HG02588 (cell line): ENCODE measurements around the gene CLPSL2.

Source experiments
- ATAC-seq: cut with Tn5 transposase; IDR thresholded peaks from one replicate; pipeline ENCODE4 v1.9.1; 2021; ENCODE audit warnings: mild to moderate bottlenecking, moderate library complexity; ENCODE audit not compliant: unreplicated experiment

Gene CLPSL2

DNA sequence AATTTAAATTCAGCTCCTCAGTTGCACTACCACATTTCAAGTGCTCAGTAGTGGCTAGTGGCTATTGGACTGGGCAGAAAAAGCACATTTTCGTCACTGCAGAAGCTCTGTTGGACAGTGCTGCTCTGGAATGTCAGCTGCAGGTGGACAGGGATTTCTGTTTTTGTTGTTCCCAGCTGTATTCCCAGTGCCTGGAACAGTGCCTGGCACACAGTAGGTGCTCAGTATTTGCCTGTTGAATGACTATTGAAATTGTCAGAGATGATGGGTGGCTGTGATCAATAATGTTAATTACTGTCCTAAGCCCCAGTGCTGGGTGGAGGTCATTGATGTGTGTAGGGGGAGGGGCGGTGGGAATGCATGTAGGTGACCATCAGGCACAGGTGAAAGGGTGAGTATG, 9.9 kb downstream of the CLPSL2 start:
- ATAC-seq: no peak

DNA sequence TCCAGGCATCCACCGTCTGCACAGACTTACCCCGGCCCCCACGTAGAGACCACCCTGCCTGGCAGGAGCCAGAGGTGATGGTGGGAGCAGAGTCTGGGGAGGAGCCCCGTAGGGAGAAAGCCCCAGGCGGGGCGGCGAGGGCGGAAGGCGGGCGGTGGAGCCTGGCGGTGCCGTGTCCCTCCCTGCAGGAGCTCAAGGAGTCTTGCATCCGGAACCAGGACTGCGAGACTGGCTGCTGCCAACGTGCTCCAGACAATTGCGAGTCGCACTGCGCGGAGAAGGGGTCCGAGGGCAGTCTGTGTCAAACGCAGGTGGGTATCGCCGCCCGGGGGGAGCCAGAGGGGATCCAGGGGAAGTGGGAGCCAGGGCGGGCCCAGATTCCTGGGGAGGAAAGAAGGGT, 10.4 kb downstream of the CLPSL2 start:
- ATAC-seq: no peak

DNA sequence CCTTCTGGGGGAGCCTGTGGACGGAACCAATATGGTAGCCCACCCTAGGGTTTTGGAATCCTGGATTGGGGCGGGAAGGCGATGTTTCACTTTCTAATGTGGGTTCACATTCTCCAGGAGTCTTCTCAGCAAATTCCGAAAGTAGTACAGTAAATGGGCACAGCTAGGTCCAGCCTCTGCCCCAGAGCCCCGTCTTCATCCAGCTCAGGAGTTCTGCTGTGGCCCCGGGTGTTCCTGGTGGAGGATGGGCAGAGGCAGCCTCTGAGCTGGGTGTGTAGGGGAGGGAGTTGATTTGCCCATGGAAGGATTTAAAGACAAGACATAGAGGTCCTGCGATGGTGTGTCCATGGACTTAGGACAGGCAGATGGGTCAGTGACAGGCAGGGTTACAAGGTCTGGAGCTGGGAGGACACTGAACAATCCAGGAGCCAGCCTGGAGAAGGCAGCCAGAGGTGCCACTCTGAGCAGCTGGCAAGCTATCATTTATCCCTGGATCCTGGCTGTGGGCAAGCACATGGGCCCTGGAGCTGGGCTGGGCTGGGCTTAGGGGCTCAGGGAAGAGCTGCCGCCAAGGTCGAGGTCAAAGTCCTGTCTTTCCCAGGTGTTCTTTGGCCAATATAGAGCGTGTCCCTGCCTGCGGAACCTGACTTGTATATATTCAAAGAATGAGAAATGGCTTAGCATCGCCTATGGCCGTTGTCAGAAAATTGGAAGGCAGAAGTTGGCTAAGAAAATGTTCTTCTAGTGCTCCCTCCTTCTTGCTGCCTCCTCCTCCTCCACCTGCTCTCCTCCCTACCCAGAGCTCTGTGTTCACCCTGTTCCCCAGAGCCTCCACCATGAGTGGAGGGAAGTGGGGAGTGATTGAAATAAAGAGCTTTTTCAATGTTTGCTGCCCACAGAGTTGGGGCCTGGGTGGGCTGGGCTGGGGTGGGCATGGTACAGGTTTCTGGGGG, 11.1 kb downstream of the CLPSL2 start:
- no peak for ATAC-seq

DNA sequence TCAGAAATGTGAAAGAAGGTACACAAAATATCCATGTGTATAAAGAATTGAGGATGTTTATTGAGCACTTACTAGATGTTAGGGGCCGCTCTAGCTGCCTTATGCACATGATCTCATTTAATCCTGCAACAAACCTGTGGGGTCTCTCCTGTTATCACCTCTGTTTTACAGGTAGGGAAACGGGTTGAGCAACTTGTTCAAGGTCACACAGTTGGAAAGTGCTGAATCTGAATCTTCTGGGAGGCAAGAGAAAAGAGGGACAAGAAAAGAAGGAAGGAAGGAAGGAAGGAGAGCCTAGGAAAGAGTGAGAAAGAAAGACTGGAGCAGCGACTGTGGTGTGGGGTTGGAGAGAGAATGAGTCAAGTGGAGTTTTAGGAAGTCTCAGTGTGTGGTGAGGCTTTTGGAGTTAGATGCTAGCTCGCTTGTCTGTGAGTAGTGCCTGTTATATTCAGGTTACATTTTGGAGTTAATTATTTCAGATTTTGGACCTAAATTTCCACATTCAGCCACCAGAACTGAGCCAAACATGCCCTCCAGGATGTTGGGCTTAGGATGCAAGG, 12.1 kb downstream of the CLPSL2 start:
- ATAC-seq: no peak

DNA sequence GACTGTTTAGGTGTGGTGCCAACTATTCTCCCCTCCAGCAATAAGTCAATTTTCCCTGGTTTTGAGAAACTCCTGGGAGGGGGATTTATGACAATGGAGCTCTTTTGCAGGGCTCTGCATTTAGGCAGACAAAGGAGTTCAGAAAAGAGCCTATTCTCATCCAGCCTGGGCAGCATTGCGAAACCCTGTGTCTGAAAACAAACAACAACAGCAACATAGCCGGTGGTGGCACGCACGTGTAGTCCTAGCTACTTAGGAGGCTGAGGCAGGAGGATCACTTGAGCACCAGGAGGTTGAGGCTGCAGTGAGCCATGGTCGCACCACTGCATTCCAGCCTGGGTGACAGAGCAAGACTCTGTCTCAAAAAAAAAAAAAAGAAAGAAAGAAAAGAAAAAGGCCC, 14.3 kb downstream of the CLPSL2 start:
- no peak for ATAC-seq

DNA sequence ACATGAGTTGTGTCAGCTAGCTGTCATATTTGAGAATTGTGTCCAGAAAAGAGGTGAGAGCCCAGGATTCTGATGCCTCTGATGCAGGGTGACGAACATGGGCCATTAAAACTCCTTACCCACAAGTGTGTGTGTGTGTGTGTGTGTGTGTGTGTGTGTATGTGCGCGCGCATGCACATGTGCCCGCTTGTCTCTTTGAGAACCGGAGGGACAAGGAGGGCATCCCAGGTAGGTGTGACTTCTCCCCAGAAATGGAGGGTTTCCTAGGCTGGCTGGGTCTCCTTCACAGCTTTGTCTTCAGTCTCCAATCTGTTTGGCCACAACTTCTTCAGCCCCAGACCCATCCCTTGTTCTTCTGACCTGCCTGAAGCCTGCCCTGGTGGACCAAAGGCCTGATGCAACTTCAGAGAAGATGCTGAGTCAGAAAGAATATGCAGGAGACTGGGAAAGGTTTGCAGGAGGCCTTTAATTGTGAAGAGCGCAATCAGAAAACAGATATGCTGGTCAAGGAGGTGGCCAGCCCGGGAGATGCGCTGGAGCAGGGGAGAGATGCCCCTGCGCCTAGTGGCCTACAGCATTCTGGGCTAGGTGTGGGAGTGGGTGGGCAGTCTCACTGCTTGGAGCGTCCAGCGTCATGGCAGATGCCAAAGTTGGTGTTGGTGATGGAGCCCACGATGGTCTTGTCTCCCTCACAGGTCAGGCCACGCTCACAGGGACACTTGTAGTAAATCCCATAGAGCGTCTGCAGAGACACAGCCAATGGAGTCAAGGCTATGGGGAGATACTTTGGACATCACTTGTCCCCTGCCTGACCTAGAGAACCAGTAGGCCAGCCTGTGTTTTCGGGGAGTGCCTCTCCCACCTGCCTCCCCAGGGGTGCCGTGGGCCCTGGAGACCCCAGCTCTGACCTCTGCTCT, 18.4 kb downstream of the CLPSL2 start:
- no peak for ATAC-seq

DNA sequence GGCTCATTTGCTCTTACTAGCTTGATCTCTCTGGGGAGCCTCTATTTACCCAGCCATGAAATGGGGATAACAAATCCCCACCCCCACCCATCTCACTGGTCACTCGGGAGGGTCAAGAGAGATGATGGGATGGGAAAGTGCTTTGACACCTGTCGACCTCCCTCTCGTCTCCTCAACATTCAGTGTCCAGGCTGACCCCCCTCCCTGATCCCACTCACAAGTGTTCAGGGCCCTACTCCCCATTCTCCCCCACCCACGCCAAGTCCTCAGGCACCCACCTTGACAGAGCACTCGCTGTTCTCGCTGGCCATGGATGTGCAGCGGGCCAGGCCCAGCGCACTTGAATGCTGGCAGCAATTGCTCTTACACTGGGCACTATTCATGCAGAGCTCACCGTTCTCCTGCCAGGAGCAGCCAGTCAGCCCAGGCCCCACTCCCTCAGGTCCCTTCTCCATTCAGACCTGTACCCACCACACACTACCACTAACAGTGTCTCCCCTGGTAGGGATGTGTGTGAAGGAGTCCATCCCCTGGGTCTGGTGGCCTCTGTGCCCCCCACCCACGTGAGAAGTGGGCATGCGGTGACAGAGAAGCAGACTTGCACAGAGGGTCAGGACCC, 19.2 kb downstream of the CLPSL2 start:
- no peak for ATAC-seq

DNA sequence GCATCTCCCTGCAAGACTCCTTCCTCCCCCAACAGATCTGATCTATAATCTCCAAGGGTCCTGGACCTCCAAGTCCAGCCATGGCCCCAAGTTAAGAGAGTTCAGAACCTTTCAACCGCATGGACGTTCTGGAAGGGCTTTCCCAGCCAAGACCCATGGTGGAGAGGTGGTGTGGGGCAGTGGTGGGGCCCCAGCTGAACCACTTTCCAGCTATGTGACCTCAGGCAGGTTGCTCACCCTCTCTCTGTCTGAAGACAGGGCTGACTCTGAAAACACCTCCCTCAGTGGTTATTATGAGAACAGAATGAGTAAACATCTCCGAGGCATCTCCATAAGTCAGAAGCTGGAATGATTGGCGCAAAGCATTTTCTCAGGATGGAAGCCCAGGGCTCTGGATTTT, 19.8 kb downstream of the CLPSL2 start:
- ATAC-seq: no peak

DNA sequence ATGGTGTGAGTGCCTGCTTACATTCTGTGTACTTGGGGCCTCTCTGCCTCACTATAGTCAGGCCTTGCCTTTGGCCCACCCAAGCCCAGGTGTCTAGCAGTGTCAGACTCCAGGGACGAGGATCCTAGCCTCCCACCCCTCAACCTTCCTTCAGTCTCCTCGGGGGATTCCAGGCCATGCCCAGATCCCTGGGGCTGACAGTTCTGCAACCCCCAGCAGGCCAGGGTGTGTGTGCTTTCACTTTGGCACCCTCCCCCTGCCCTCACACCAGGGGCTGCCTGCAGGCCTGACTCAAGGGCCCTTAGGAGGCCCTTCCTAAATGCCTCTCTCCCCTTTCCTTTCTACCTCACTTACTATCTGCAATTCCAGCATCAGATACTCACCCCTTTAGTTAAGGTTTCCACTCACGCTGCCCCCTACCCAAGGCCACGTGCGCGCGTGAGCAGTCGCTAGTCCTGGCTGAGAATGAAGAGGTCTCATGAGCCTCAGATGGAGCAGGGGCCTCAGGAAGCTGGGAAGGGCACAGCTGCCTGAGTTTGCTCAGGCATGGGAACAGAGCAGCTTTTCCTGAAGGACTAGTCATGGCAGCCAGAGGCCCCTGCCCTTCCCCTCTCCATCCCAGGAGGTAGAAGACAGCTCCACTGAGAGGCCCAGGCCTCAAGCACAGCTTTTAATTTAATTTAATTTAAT, 21.6 kb downstream of the CLPSL2 start:
- no peak for ATAC-seq

DNA sequence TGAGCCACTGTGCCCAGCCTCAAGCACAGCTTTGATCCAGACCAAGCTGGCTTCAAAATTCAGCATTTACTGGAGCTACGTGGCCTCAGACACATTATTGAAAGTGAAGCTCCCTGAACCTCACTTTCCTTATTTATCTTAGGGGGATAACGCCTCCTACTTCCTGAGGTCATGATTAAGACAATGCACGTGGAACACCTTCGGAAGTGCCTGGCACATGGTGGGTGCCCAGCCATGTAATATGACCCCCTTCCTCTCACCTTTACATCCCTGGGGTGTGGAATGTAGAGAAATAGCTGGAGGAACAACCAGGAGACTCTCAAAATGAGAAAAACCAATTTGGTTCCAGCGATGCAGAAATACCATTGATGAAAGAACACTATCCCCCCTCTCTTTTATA, 22.3 kb downstream of the CLPSL2 start:
- ATAC-seq: no peak

DNA sequence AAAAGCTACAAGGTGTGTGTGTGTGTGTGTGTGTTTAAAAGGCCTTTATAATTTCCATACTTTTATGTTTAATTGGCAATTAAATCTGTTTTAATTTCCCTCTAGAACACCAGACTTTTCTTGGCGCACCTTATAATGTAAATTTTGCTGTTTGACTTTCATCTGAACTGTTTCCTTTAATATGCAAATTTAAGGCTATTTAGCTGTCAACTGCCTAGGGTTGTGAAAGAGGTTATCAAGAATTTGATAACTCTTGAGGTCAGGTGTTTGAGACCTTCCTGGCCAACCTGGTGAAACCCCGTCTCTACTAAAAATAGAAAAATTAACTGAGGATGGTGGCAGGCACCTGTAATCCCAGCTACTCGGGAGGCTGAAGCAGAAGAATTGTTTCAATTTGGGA, 24.8 kb downstream of the CLPSL2 start:
- no peak for ATAC-seq

DNA sequence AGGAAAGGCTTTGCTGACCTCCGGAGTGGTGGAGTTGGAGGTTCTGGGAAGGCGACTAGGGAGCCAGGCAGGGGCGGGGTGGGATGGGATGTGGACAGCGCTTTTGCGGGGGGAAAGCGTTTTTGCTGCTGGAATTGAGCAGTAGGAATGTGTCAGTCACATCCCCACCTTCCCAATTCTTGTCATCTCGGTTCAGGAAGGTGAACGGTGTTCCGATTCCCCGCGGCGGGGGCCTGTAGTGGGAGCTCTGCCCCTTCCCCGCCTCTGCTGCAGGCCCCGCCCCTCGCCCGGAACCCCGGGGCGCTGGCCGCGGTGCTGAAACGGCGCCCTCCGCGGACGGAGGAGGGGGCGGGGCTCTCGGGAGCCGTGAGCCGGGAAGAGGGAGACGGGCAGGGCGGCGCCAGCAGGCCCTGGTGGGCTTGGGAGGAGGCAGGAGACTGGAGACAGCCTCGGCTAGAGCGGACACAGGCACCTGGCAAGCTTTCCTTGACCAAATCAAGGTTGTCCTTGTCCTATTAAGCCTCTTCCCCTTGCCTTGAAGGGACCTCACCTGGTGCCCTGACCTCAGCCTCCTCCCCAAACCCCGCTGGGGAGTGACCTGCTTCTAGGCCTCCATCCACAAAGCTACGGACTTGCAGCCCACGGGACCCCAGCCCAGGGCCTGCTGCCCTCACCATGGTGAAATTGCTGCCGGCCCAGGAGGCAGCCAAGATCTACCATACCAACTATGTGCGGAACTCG, 28.8 kb downstream of the CLPSL2 start, which contains the start of gene LHFPL5:
LHFPL5 (plus strand) TSS at position 357 of the 741 bp plus-strand sequence; CDS start at position 676, 319 bp downstream.
- ATAC-seq: no peak

DNA sequence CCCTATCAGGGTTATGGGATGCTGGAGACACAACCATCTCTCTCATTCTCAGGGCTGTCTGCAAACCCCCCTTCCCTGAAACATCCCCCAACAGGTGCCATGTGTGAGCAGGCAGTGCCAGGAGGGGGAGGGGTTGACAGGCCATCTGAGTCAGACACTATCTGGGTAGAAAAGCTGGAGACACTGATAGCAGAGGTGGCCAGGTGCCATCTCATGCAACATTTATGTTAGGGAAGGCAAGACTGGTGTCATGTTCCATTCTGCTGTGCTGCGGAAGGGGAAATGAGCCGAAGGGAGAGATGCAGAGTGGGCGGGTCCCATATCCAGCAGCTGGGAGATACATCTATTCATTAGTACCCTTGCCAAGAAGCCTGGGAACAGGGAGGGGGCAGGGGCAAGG, 32.3 kb downstream of the CLPSL2 start:
- ATAC-seq: no peak

DNA sequence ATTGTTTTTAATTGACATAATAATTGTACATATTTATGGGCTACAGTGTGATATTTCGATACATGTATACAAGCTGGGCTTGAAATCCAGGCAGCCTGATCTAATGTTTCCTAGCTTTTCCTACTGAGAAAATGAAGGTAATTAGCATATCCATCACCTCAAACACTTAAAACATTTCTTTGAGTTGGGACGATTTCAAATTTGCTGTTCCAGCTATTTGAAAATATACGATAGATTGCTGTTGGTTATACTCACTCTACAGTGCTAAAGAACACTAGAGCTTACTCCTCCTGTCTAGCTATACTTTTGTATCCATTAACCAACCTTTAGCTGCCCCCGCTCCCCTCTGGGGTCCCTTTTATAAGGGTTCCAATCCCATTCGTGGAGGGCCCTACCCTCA, 33.4 kb downstream of the CLPSL2 start:
- no peak for ATAC-seq

DNA sequence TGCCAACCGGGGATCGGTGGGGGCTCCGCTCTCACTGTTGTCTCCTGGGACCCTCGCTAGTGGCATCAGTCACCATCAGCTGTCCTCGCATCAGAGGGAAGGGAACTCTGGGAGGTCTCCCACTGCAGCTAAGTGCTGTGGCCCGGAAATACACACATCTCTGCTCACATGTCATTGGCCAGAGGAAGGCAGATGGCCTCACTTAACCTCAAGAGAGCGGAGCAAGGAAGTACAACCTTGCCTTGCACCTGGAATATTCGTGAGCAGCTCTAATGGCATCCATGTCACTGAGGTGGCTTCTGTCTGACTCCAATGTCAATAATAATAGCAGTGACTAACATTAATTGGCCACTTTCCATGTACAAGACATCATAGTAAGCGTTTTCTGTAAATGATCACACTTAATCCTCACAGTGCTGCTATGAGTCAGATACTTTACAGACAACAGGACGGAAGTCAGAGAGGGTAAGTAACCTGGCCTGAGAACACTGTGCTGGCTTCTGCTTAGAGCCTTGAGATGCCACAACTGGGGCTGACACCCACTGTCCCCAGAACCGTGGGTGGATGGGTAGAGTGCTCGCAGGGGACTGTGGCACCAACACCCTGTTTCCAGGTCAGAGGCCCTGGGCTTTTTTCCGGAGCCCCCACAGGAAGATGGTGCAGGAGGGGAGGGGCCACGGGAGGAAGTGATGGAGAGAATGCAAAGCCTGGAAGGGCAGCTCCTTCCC, 34.7 kb downstream of the CLPSL2 start:
- ATAC-seq: no peak

DNA sequence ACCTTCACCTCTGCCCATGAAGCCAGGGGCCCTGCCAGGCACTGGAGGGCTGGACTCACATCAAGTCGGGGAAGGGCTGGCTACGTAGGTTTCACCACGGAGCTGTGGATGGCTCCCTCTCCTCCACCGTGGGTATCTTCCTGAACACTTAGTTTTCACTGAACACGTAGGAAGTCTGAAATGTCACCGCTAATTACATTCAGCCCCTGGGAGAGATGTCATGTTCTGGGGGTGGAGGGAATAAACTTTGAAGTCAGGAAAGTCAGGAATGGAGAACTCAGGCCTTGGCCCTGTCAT, 35.2 kb downstream of the CLPSL2 start:
- no peak for ATAC-seq

DNA sequence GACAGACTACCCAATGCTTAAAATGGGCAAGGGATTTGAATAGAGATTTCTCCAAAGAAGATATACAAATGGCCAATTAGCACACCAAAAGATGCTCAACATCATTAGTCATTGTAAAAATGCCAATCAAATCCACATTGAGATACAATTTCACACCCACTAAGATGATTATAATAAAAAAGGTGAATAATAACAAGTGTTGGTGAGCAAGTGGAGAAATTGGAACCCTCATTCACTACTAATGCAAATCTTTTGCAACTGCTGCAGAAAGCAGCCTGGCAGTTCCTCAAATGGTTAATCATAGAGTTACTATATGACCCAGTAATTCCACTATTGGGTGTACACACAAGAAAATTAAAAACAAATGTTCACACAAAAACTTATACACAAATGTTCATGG, 41.1 kb downstream of the CLPSL2 start:
- ATAC-seq: no peak

DNA sequence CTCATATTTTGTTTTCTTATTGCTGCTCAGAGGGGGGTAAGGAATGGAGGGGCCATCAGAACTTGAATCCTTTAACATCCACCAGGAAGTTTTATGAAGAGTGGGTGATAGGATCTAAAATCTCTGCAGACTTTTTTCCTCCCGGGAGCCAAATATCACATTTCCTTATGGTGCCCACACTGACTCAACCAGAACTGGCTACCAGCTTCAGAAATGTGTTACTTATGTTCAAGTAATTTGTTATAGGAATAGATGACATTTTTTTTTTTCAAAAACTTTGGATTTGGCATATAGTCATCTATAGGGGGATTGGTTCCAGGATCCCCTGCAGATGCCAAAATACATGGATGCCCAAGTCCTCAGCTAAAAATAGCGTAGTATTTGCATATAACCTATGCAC, 47.2 kb downstream of the CLPSL2 start:
- ATAC-seq: no peak

DNA sequence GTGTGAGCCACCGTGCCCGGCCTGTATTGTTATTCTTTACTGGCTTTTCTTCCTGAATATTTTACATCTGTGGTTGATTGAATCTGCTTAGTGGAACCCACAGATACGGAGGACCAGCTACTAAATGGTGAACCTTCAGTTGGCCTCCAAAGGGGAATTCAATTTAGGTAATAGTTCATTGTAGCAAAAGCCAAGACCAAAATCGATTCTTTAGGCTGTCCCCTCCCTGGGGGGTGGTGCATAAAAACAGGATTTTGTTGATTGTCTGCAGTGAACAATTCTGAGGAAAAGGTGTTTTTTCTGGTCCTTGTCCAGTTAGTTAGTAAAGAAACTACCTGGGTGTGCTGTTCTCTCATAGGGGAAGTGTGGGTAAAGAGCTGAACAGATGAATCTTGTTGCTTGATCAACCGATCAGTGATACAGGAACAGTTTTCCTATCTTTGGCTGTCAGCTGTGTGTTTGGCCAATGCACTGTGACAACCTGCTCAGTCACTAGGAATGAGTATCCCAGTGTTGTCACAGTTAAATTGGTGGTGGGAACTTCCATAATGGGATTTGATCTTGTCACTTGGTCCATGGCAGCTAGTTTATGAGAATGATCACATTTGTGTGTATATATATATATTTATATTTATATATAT, 48.3 kb downstream of the CLPSL2 start:
- ATAC-seq: no peak
